ENCODE measurements around the gene FATE1.

FATE1 gene

DNA sequence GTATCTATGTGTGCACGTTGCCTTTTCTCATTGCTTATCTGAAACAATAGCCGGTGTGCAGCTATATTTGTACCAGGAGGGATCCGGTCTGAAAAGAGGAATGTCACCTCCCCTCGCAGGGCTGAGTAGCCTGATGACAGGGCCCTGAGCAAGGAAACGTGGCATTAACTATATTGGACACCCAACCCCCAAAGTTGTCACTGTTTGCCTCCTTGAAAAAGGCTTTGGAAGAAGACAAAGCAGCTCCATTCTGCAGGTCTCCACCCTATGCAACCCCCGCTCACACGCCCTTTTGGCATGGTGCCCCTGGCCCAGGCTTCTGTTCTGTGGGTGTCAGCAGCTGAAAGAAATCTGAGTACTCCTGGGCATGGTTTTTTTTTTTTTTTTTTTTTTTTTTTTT is 12.3 kb upstream of the FATE1 start:
- H3K79me2 ChIP-seq (ENCODE audit: insufficient read depth, low read length): no peaks in the 10 kb centered on the region
- no peak overlapping the region for H3K9ac ChIP-seq (ENCODE audit: low read depth, low read length)
- no peak overlapping the region for H3K4me3 ChIP-seq (ENCODE audit: low read depth in 1 of 2, low read length in 2 of 2)
- H3K27ac ChIP-seq (ENCODE audit: low read length): no peak overlapping the region
- no peaks in the 10 kb centered on the region for H3K27me3 ChIP-seq (ENCODE audit: insufficient read depth, low read length, poor library complexity)
- H3K9me3 ChIP-seq (ENCODE audit: insufficient read depth, low read length, severe bottlenecking): no peaks in the 10 kb centered on the region
- no peak overlapping the region for H3K4me2 ChIP-seq (ENCODE audit: insufficient read depth, low read length)
- H4K20me1 ChIP-seq (ENCODE audit: insufficient read depth, low read length): no peaks in the 10 kb centered on the region
- H3K36me3 ChIP-seq (ENCODE audit: insufficient read depth, low read length): no peaks in the 10 kb centered on the region
- DNase-seq (no peak), ATAC-seq (ENCODE audit: insufficient read depth, low read depth) (no peak)
- no peak overlapping the region for H2AFZ ChIP-seq (ENCODE audit: low read depth, low read length)
- no peaks in the 10 kb centered on the region for H3K4me1 ChIP-seq (ENCODE audit: insufficient read depth, low read length)
- no peak for TF ChIP-seq EZH2 (IDR thresholded peaks at IDR 0.05; ENCODE audit: borderline replicate concordance, low read depth, low read length, severe bottlenecking)
- TF ChIP-seq, protein P1, sequence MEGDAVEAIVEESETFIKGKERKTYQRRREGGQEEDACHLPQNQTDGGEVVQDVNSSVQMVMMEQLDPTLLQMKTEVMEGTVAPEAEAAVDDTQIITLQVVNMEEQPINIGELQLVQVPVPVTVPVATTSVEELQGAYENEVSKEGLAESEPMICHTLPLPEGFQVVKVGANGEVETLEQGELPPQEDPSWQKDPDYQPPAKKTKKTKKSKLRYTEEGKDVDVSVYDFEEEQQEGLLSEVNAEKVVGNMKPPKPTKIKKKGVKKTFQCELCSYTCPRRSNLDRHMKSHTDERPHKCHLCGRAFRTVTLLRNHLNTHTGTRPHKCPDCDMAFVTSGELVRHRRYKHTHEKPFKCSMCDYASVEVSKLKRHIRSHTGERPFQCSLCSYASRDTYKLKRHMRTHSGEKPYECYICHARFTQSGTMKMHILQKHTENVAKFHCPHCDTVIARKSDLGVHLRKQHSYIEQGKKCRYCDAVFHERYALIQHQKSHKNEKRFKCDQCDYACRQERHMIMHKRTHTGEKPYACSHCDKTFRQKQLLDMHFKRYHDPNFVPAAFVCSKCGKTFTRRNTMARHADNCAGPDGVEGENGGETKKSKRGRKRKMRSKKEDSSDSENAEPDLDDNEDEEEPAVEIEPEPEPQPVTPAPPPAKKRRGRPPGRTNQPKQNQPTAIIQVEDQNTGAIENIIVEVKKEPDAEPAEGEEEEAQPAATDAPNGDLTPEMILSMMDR (IDR thresholded peaks at IDR 0.05; ENCODE audit: borderline replicate concordance, extremely low read depth, low read length, poor library complexity, severe bottlenecking): no peak

DNA sequence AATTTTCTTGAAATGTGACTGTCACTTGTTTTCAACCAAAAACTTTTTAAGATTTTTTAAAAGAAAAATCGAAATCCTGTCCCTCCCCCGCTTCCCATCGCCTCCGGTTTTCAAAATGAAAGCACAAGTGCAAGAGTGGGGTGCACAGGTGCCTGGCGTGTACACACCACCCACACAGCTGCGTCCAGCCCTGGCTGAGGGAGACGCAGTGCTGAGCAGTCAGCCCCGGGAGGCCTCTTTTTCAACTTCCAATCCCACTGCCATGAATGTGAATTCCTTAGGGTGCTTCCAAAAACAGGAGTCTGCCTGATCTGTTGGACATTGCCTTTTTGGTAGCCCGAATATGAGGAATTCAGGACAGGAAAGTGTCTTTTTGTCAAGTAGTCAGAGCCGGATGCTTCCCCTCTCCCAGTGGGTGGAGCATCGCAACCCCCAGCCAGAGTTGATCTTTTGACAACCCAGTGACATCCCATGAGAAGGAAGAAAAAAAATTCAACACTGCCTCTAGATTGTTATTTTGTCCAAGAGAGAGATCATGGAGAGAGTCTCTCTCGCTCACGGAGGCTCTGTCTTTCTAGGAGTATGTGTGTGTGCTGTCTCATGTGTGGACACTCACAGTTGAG is 11.7 kb upstream of the FATE1 start:
- DNase-seq (no peak), ATAC-seq (ENCODE audit: insufficient read depth, low read depth) (no peak)
- TF ChIP-seq, protein P1 (IDR thresholded peaks at IDR 0.05; ENCODE audit: borderline replicate concordance, extremely low read depth, low read length, poor library complexity, severe bottlenecking): no peak
- TF ChIP-seq EZH2 (IDR thresholded peaks at IDR 0.05; ENCODE audit: borderline replicate concordance, low read depth, low read length, severe bottlenecking): no peak
- H3K27me3 ChIP-seq (ENCODE audit: insufficient read depth, low read length, poor library complexity): no peaks in the 10 kb centered on the region
- no peak overlapping the region for H3K9ac ChIP-seq (ENCODE audit: low read depth, low read length)
- H3K4me3 ChIP-seq (ENCODE audit: low read depth in 1 of 2, low read length in 2 of 2): no peak overlapping the region
- H3K79me2 ChIP-seq (ENCODE audit: insufficient read depth, low read length): no peaks in the 10 kb centered on the region
- H4K20me1 ChIP-seq (ENCODE audit: insufficient read depth, low read length): no peaks in the 10 kb centered on the region
- H3K36me3 ChIP-seq (ENCODE audit: insufficient read depth, low read length): no peaks in the 10 kb centered on the region
- H3K4me1 ChIP-seq (ENCODE audit: insufficient read depth, low read length): no peaks in the 10 kb centered on the region
- H3K27ac ChIP-seq (ENCODE audit: low read length): no peak overlapping the region
- H2AFZ ChIP-seq (ENCODE audit: low read depth, low read length): no peak overlapping the region
- H3K9me3 ChIP-seq (ENCODE audit: insufficient read depth, low read length, severe bottlenecking): no peaks in the 10 kb centered on the region
- no peak overlapping the region for H3K4me2 ChIP-seq (ENCODE audit: insufficient read depth, low read length)

DNA sequence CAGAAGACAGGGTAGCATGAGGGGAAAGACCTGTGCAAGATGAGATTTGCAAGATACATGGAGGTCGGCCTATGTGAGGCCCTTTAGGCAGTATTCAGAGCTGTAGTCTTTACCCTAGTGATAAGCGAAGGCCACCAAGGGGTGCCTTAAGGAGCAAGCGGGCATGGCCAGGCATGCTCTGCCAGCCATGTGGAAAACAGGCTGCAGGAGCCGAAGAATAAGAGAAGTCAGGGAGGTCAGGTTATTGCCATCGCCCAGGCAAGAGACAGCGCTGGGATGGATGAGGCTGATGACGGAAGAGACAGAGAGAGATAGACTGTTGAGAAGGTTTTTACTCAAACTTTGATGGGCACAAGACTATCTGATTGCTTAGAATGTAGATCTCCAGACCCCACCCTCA is 7.0 kb upstream of the FATE1 start:
- Histone ChIP-seq H3K27me3 (ENCODE audit: insufficient read depth, low read length, poor library complexity) (no peaks in the 10 kb centered on the region), H3K4me1 (ENCODE audit: insufficient read depth, low read length) (no peaks in the 10 kb centered on the region), H3K9ac (ENCODE audit: low read depth, low read length) (no peak overlapping the region), H3K4me3 (ENCODE audit: low read depth in 1 of 2, low read length in 2 of 2) (no peak overlapping the region), H2AFZ (ENCODE audit: low read depth, low read length) (no peak overlapping the region), H4K20me1 (ENCODE audit: insufficient read depth, low read length) (no peaks in the 10 kb centered on the region), H3K79me2 (ENCODE audit: insufficient read depth, low read length) (no peaks in the 10 kb centered on the region), H3K27ac (ENCODE audit: low read length) (no peak overlapping the region), H3K36me3 (ENCODE audit: insufficient read depth, low read length) (no peaks in the 10 kb centered on the region), H3K9me3 (ENCODE audit: insufficient read depth, low read length, severe bottlenecking) (no peaks in the 10 kb centered on the region), H3K4me2 (ENCODE audit: insufficient read depth, low read length) (no peak overlapping the region)
- ATAC-seq (ENCODE audit: insufficient read depth, low read depth) (no peak), DNase-seq (no peak)
- TF ChIP-seq, protein P1 (IDR thresholded peaks at IDR 0.05; ENCODE audit: borderline replicate concordance, extremely low read depth, low read length, poor library complexity, severe bottlenecking): no peak
- no peak for TF ChIP-seq EZH2 (IDR thresholded peaks at IDR 0.05; ENCODE audit: borderline replicate concordance, low read depth, low read length, severe bottlenecking)
